Stimulated activated CD4-positive, alpha-beta T cell treated with anti-CD3 and anti-CD28 coated beads, Interleukin-1b, Interleukin-23, amount 100 ng/mL, for 48 hours (primary cell): ENCODE measurements around the gene HSPB6.
A peak's percentile ranks its signal among the peaks of the same experiment; 100 is the strongest.
"Not testable (repeated sequence)": the region's sequence is repeated elsewhere in the genome, so short reads cannot be mapped to it uniquely, and the experiment has no call there.

Source experiments
- DNase-seq: peaks from one replicate; pipeline ENCODE4 v3.0.0-alpha.2; 2020

Gene HSPB6

DNA sequence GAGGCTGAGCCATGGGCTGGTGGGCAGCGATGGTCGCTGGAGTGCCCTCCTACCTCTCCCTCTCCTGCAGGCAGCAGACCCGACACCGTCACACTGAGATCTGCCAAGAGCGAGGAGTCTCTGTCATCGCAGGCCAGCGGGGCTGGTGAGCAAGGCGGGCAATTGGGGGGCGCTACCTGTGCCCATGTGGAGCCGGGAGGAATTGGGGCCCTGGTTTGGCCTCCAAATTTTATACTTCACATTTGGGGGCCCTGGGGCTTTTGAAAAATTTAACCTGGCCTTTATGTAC is 28.5 kb upstream of the HSPB6 start:
- no peak for DNase-seq

- no peak for DNase-seq
Observed at GRCh38 chr19:35784503-35785338, 27.9 kb upstream of the HSPB6 start.

DNA sequence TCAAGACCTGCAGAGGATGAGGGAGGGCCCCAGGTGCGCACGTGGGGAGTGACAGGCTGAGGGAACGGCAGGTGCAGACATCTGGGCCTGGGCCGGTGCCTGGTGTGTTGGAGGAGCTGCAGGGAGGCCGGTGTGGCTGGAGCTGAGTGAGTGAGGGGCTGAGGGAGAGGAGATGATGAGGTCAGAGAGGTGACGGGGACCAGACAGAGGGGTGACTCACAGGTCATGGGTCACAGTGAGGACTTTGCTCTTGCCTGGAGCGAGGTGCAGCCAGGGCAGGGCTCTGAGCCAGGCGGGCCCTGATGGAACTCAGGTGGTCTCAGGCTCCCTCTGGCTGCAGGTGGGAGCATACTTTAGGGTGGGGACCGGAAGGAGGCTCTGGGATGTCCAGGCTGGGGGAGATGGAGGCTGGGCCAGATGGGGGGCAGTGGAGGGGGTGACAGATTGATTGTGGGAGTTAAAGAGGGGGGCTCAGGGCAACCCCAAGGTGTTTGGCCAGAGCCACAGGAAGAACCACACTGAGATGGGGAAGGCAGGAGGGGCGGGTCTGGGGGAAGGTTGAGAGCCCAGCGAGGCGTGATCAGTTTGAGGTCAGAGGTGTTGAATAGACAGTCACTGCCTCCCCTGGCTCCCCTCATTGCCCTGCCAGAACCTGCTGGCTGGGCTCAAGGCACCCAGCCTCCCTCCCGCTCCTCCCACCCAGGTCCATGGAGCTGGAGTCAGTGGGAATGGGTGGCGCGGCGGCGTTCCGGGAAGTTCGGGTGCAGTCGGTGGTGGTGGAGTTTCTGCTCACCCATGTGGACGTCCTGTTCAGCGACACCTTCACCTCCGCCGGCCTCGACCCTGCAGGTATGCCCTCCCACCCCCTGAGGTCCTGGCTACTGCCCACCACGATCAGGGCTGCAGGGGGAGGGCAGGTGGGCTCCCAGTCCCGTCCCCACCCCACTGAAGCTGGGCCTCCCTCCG is 26.9 kb upstream of the HSPB6 start:
- no peak for DNase-seq

DNA sequence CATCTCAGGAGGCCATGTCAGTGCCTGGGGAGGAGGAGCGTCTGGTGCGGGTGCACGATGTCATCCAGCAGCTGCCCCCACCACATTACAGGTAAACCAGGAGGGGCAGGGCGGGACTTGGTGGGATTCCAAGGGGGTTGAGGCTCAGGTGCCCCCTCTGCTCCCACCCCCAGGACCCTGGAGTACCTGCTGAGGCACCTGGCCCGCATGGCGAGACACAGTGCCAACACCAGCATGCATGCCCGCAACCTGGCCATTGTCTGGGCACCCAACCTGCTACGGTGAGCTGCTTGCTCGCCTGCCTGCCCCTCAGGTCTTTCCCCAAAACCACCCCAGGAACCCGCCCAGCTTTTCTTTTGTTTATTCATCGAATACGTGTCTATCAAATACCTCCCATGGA is 25.8 kb upstream of the HSPB6 start:
- no peak for DNase-seq

- no peak for DNase-seq
Observed at GRCh38 chr19:35781650-35782049, 24.8 kb upstream of the HSPB6 start.

- DNase-seq, result no peak
Observed at GRCh38 chr19:35780717-35781116, 23.9 kb upstream of the HSPB6 start.

GRCh38 chr19:35780058-35780457 is 23.2 kb upstream of the HSPB6 start:
- DNase-seq, result no peak

DNA sequence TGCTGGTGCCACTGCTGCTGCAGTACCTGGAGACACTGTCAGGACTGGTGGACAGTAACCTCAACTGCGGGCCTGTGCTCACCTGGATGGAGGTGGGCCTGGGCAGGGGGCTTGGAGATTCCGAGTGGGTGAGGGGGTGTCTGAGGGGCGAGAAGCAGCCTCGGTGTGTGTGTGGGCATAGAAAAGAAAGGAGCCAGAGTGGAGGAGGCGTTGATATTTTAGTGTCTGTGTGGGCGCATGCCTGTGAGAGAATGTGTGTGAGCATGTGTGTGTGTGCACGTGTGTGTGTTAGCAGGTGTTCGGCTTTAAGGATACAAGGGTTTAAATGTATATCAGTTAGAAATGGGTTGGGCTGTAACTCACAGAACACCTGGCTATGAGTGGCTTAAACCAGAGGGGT is 22.2 kb upstream of the HSPB6 start:
- no peak for DNase-seq

- no peak for DNase-seq
Observed at GRCh38 chr19:35777961-35778360, 21.1 kb upstream of the HSPB6 start.

GRCh38 chr19:35777086-35777841 is 20.4 kb upstream of the HSPB6 start:
- no peak for DNase-seq

GRCh38 chr19:35776102-35776788 is 19.4 kb upstream of the HSPB6 start:
- DNase-seq, result no peak

GRCh38 chr19:35775298-35776101 is 18.7 kb upstream of the HSPB6 start, which contains the start of gene ARHGAP33:
TSS of gene ARHGAP33 (plus strand) at chr19:35775564. CDS start at chr19:35775659, 95 bp downstream.
- peak; percentile 99 for DNase-seq

- DNase-seq, result no peak
Observed at GRCh38 chr19:35775046-35775297, 18.1 kb upstream of the HSPB6 start.

DNA sequence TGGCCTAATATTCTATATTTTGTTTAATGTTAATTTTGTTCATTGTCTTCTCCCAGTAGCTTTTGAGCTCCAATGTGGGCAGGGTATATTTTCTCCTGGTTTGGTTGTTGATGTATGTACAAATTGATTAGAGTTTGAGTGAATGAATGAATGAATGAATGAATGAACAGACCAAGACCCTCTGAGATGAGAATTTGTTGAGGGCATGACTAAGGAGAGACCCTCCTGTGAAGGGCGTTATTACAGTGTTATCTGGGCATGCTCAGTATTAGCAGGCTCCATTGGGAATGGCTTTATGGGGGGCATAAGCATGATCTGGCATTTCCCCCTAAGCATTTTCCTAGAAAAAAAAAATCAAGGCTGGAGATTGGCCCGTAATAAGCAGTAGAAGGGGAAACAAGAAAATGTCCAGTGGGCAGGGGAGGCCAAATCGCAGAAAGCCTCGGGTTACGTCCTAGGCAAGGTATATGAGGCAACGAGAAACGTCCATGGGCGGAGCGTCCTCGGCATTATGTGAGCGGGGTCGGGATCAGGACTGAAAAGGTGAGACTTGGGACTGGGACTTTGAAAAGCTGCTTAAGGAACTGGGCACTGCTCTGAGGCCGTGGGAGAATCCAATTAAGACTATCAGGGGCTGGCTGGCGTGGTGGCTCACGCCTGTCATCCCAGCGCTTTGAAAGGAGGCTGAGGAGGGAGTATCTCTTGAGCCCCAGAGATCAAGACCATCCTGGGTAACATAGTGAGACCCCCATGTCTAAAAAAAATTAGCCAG is 17.6 kb upstream of the HSPB6 start:
- no peak for DNase-seq

GRCh38 chr19:35773020-35773806 is 16.4 kb upstream of the HSPB6 start:
- DNase-seq, result no peak

DNA sequence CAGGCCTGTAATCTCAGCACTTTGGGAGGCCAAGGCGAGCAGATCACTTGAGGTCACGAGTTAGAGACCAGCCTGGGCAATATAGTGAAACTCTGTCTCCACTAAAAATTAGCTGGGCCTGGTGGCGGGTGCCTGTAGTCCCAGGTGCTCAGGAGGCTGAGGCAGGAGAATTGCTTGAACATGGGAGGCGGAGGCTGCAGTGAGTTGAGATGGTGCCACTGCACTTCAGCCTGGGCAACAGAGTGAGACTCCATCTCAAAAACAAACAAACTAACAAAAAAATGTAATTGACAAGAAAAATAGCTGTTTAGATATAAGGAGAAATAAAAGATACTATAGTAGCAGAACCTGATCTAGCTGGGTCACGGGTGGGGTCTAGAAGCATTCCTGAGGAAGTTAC is 15.5 kb upstream of the HSPB6 start:
- not testable (repeated sequence) for DNase-seq

- DNase-seq, result no peak
Observed at GRCh38 chr19:35768082-35768421, 11.2 kb upstream of the HSPB6 start.

DNA sequence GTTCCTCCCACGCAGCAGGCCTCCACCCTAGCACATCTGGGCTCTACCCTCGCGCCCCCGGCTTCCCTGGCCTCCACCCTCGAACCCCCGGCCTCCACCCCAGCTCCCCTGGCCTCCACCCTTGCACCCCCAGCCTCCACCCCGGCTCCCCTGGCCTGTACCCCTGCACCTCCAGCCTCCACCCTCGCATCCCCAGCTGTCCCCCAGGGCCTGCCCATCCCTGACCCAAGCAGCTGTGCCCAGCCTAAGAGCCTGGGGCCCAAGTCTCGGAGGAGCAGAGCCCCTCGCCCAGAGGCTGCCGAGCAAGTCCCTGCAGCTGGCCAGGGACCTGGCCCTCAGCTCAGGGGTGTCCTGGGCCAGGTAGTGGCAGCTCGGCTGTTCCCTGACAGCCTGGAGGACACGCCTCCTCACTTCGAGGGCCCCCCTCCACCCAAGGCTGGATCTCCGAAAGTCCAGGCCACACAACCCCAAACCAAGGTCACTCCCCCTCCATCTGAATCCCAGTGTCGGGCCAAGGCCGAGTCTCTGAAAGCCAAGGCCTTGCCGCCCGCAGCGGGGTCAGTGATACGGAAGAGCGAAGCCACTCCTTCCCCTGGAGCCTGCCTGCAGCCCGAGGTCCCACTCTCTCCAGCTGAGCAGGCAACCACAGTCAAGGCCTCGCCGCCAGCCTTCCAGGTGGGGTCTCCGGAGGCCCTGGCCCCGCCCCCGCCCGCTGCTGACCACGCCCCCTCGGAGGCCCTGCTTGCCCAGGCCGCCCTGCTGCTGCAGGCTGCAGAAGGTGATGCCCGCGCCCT is 10.7 kb upstream of the HSPB6 start:
- no peak for DNase-seq

GRCh38 chr19:35766571-35767104 is 9.8 kb upstream of the HSPB6 start:
- DNase-seq, result no peak
